A673 (cell line): ENCODE results near the gene CERS2. TPM values are rescaled to one million over a fixed set of nuclear protein-coding genes. Genes with fewer than 3 reads are reported as not detected.

Experiments
- BruUV-seq: library from RNA; stranded (reverse); fragments of 400-500 nt; replicated peaks from 2 replicates; lab custom pipeline; 2021; lab: Mats Ljungman, UMichigan
- CTCF ChIA-PET: fragments of 300-600 bp; sonication (Branson Sonifier 250); formaldehyde crosslinking; loops from one replicate; lab custom pipeline; 2022; ENCODE audit warnings: antibody characterized with exemption; lab: Charles Lee
- POLR2A ChIA-PET: fragments of 300-600 bp; sonication (Branson Sonifier 250); formaldehyde crosslinking; loops from one replicate; lab custom pipeline; 2022; ENCODE audit warnings: antibody characterized with exemption; ENCODE audit not compliant: low non-redundant PET; lab: Charles Lee
- DNase-seq: peaks from one replicate; pipeline ENCODE4 v3.0.0-alpha.2; 2015; ENCODE audit warnings: low spot score
- H3K27ac ChIP-seq: fragments of 200-600 bp; sonication (generic); 2 replicates; pipeline ENCODE4 v1.5.1; 2016; ENCODE audit warnings: mixed run types, low read depth, mild to moderate bottlenecking, mixed read lengths, antibody characterized with exemption, low read length; ENCODE audit not compliant: poor library complexity, severe bottlenecking
- H3K27me3 ChIP-seq: fragments of 200-600 bp; sonication (generic); replicated peaks from 2 replicates; pipeline ENCODE4 v1.6.1; 2017; ENCODE audit warnings: mixed run types, low read depth, mild to moderate bottlenecking, mixed read lengths, antibody characterized with exemption, low read length; ENCODE audit not compliant: insufficient read depth, poor library complexity
- H3K36me3 ChIP-seq: fragments of 200-600 bp; sonication (generic); 2 replicates; pipeline ENCODE4 v1.6.1; 2016; ENCODE audit warnings: mixed run types, mild to moderate bottlenecking, mixed read lengths, antibody characterized with exemption, low read length; ENCODE audit not compliant: insufficient read depth, poor library complexity, severe bottlenecking
- H3K4me1 ChIP-seq: fragments of 200-600 bp; sonication (generic); 2 replicates; pipeline ENCODE4 v1.6.1; 2017; ENCODE audit warnings: mixed run types, mild to moderate bottlenecking, mixed read lengths, antibody characterized with exemption, low read length; ENCODE audit not compliant: insufficient read depth, poor library complexity, severe bottlenecking
- H3K4me3 ChIP-seq: fragments of 200-600 bp; sonication (generic); 2 replicates; pipeline ENCODE4 v1.5.1; 2016; ENCODE audit warnings: low read depth, mixed run types, mild to moderate bottlenecking, mixed read lengths, low read length; ENCODE audit not compliant: poor library complexity, severe bottlenecking
- H3K9me3 ChIP-seq: fragments of 200-600 bp; sonication (generic); 2 replicates; pipeline ENCODE4 v1.6.1; 2016; ENCODE audit warnings: mixed run types, low read depth, mild to moderate bottlenecking, mixed read lengths, antibody characterized with exemption, low read length; ENCODE audit not compliant: poor library complexity, severe bottlenecking
- CTCF ChIP-seq: fragments of 300-800, 200-600 bp; sonication (generic); conservative IDR thresholded peaks from 2 replicates; pipeline ENCODE4 v1.5.1; 2017; ENCODE audit warnings: low read depth, mild to moderate bottlenecking, antibody characterized with exemption, low read length, moderate library complexity, mixed read lengths
- EZH2 ChIP-seq: fragments of 200-600 bp; sonication (generic); IDR thresholded peaks from 2 replicates; pipeline ENCODE4 v1.6.1; 2017; ENCODE audit warnings: borderline replicate concordance, low read depth, mild to moderate bottlenecking, mixed read lengths, antibody characterized with exemption, low read length; ENCODE audit not compliant: poor library complexity, severe bottlenecking
- intact Hi-C: fragments of 100-400 bp; cut with micrococcal nuclease; formaldehyde crosslinking; loops from one replicate; pipeline ENCODE4 v1.10.0; 2022; ENCODE audit not compliant: unreplicated experiment
- total RNA-seq: library from RNA; stranded (reverse); gene quantifications from 2 replicates; pipeline ENCODE4 v1.2.3, GENCODE V29; 2021

Gene CERS2
- total RNA-seq, 1 experiment from 2014 or later = 239 TPM

- Histone ChIP-seq H3K27me3 (no peaks in the 10 kb centered on the region), H3K9me3 (no peaks in the 10 kb centered on the region), H3K4me1 (peaks cover 23% of the 10 kb centered on the region), H3K27ac (no peak overlapping the region), H3K4me3 (no peak overlapping the region), H3K36me3 (peaks cover 55% of the 10 kb centered on the region)
- intact Hi-C loops = no loop called here
- no peak for DNase-seq
- TF ChIP-seq EZH2 = no peak
- no peak for TF ChIP-seq CTCF
- ChIA-PET POLR2A (interaction anchor here (0.7 kb wide), 1 partner anchor 83 kb away, joined by 3 read pairs; no protein-coding TSS in a partner anchor), CTCF (no interaction called here)
- BruUV-seq = no TSS peak
These were observed 6.1 kb downstream of the CERS2 start for GRCh38 chr1:150968491-150968890.

- POLR2A ChIA-PET = no interaction called here
- intact Hi-C loops = no loop called here
These were observed 6.7 kb downstream of the CERS2 start for GRCh38 chr1:150967936-150968335.

GRCh38 chr1:150966011-150966410, 8.6 kb downstream of the CERS2 start:
- no peaks in the 10 kb centered on the region for H3K9me3 ChIP-seq
- CTCF ChIA-PET = interaction anchor here (0.6 kb wide), 1 partner anchor 30 kb away, joined by 3 read pairs; no protein-coding TSS in a partner anchor
- no peak for DNase-seq
- BruUV-seq = no TSS peak
- H3K4me1 ChIP-seq = peaks cover under 1% of the 10 kb centered on the region
- H3K36me3 ChIP-seq = peaks cover 79% of the 10 kb centered on the region
- no peaks in the 10 kb centered on the region for H3K27me3 ChIP-seq
- H3K4me3 ChIP-seq = no peak overlapping the region
- POLR2A ChIA-PET = no interaction called here
- no peak for TF ChIP-seq CTCF
- no peak for TF ChIP-seq EZH2
- intact Hi-C loops = no loop called here
- H3K27ac ChIP-seq = no peak overlapping the region

More at GRCh38 chr1:150967936-150968335, 6.7 kb downstream of the CERS2 start:
- TF ChIP-seq CTCF (no peak), EZH2 (no peak)
- Histone ChIP-seq H3K4me1 (peaks cover 20% of the 10 kb centered on the region), H3K4me3 (no peak overlapping the region), H3K27me3 (no peaks in the 10 kb centered on the region), H3K27ac (no peak overlapping the region), H3K36me3 (peaks cover 60% of the 10 kb centered on the region), H3K9me3 (no peaks in the 10 kb centered on the region)
- CTCF ChIA-PET = no interaction called here
- no TSS peak for BruUV-seq
- DNase-seq = no peak
